GM18511 (cell line): ENCODE results near the gene SGCD.
A peak's percentile ranks its signal among the peaks of the same experiment; 100 is the strongest.

ENCODE experiments used
- ATAC-seq: cut with Tn5 transposase; IDR thresholded peaks from one replicate; pipeline ENCODE4 v1.9.1; 2021; ENCODE audit warnings: mild to moderate bottlenecking, moderate library complexity; ENCODE audit not compliant: unreplicated experiment

SGCD gene

GRCh38 chr5:156399323-156399722 lies 72.4 kb downstream of the SGCD start:
- no peak for ATAC-seq

- no peak for ATAC-seq
Measured at GRCh38 chr5:156400231-156400986, 73.4 kb downstream of the SGCD start.

- peak; percentile 18 for ATAC-seq
Measured at GRCh38 chr5:156401804-156402203, 74.8 kb downstream of the SGCD start.

GRCh38 chr5:156402387-156402921 lies 75.5 kb downstream of the SGCD start:
- ATAC-seq, result peak; percentile 98

GRCh38 chr5:156405988-156406387 lies 79.0 kb downstream of the SGCD start:
- ATAC-seq, result no peak

- no peak for ATAC-seq
Measured at GRCh38 chr5:156407251-156407650, 80.3 kb downstream of the SGCD start.

GRCh38 chr5:156409834-156410233 lies 82.9 kb downstream of the SGCD start:
- ATAC-seq, result no peak

GRCh38 chr5:156411185-156411613 lies 84.2 kb downstream of the SGCD start:
- ATAC-seq, result no peak

GRCh38 chr5:156411957-156412356 lies 85.0 kb downstream of the SGCD start:
- ATAC-seq, result no peak

- ATAC-seq, result no peak
Measured at GRCh38 chr5:156414391-156414790, 87.4 kb downstream of the SGCD start.

- no peak for ATAC-seq
Measured at GRCh38 chr5:156419661-156420060, 92.7 kb downstream of the SGCD start.

GRCh38 chr5:156420665-156421064 lies 93.7 kb downstream of the SGCD start:
- no peak for ATAC-seq

GRCh38 chr5:156421798-156422197 lies 94.8 kb downstream of the SGCD start:
- no peak for ATAC-seq

GRCh38 chr5:156423597-156423996 lies 96.6 kb downstream of the SGCD start:
- ATAC-seq, result no peak

- ATAC-seq, result no peak
Measured at GRCh38 chr5:156427315-156427714, 100.4 kb downstream of the SGCD start.

GRCh38 chr5:156431956-156432829 lies 105.2 kb downstream of the SGCD start:
- no peak for ATAC-seq

- ATAC-seq, result no peak
Measured at GRCh38 chr5:156432830-156433105, 105.8 kb downstream of the SGCD start.

- ATAC-seq, result no peak
Measured at GRCh38 chr5:156434471-156434870, 107.5 kb downstream of the SGCD start.

GRCh38 chr5:156435101-156435500 lies 108.1 kb downstream of the SGCD start:
- ATAC-seq, result no peak

GRCh38 chr5:156438076-156438475 lies 111.1 kb downstream of the SGCD start:
- ATAC-seq, result no peak

GRCh38 chr5:156444753-156445291 lies 117.9 kb downstream of the SGCD start:
- no peak for ATAC-seq

GRCh38 chr5:156446526-156446925 lies 119.6 kb downstream of the SGCD start:
- no peak for ATAC-seq
